ENCODE results near the gene FOSB. TPM values are rescaled to one million over a fixed set of nuclear protein-coding genes. Genes with fewer than 3 reads are reported as not detected.

Gene FOSB
- total and polyA plus RNA-seq, 9 of the 15 experiments (the other 6 are each of a cell fraction or from before 2014, with no cell fraction given), result 0.11 to 2.7 (median 0.73) TPM

GRCh38 chr19:45506246-45506988 lies 38.6 kb downstream of the FOSB start (continued):
- no peak for TF ChIP-seq ZKSCAN8 (CRISPR knock-in tag; IDR thresholded peaks at IDR 0.05)
- TF ChIP-seq POLR2H (tag; IDR thresholded peaks at IDR 0.05; ENCODE audit: low read depth), result no peak
- TF ChIP-seq RFX1 (IDR thresholded peaks at IDR 0.05), result no peak
- TF ChIP-seq COPS2 (conservative IDR thresholded peaks at IDR 0.05), result no peak
- TF ChIP-seq, protein P1, sequence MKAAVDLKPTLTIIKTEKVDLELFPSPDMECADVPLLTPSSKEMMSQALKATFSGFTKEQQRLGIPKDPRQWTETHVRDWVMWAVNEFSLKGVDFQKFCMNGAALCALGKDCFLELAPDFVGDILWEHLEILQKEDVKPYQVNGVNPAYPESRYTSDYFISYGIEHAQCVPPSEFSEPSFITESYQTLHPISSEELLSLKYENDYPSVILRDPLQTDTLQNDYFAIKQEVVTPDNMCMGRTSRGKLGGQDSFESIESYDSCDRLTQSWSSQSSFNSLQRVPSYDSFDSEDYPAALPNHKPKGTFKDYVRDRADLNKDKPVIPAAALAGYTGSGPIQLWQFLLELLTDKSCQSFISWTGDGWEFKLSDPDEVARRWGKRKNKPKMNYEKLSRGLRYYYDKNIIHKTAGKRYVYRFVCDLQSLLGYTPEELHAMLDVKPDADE (conservative IDR thresholded peaks at IDR 0.05; ENCODE audit: control insufficient read depth, low read depth, low read length), result peak; percentile 71; the same call in 1 of the 2 replicates
- no peak for TF ChIP-seq ZBTB8A (IDR thresholded peaks at IDR 0.05; ENCODE audit: partially characterized antibody)
- no peak for TF ChIP-seq ZNF232 (CRISPR knock-in tag; IDR thresholded peaks at IDR 0.05)
- no peak for TF ChIP-seq BDP1 (IDR thresholded peaks at IDR 0.05; ENCODE audit: insufficient read depth, insufficient read length)
- no peak for TF ChIP-seq SNIP1 (IDR thresholded peaks at IDR 0.05; ENCODE audit: low read depth)
- TF ChIP-seq TAL1 (IDR thresholded peaks at IDR 0.05), result no peak
- TF ChIP-seq OTX1 (CRISPR knock-in tag; IDR thresholded peaks at IDR 0.05), result no peak
- TF ChIP-seq ZNF347 (CRISPR knock-in tag; IDR thresholded peaks at IDR 0.05; ENCODE audit: low read depth), result no peak
- TF ChIP-seq POLR2AphosphoS2 (IDR thresholded peaks at IDR 0.05; ENCODE audit: low read length), result no peak
- peak; percentile 16; the same call in 1 of the 2 replicates for TF ChIP-seq FOXM1 (IDR thresholded peaks at IDR 0.05; ENCODE audit: low read depth)
- no peak for TF ChIP-seq FOXM1 (CRISPR knock-in tag; IDR thresholded peaks at IDR 0.05; ENCODE audit: low read depth)
- no peak for TF ChIP-seq ZNF3 (CRISPR knock-in tag; IDR thresholded peaks at IDR 0.05)
- peak; percentile 15; the same call in 1 of the 2 replicates for TF ChIP-seq CBFA2T3 (IDR thresholded peaks at IDR 0.05)
- no peak for TF ChIP-seq SRSF1 (IDR thresholded peaks at IDR 0.05; ENCODE audit: low read depth, low read length)
- TF ChIP-seq NCOR1 (IDR thresholded peaks at IDR 0.05), result peak; percentile 51
- TF ChIP-seq DDX20 (tag; IDR thresholded peaks at IDR 0.05; ENCODE audit: low read depth), result no peak
- no peak for TF ChIP-seq FOXO4 (CRISPR knock-in tag; IDR thresholded peaks at IDR 0.05)
- TF ChIP-seq HDAC8 (tag; IDR thresholded peaks at IDR 0.05), result no peak
- TF ChIP-seq JUN (IDR thresholded peaks at IDR 0.05; ENCODE audit: borderline replicate concordance, low read depth, low read length), result peak; percentile 74
- TF ChIP-seq JUN (CRISPR knock-in tag; IDR thresholded peaks at IDR 0.05; ENCODE audit: borderline replicate concordance), result no peak; the same call in 1 of the 2 replicates
- TF ChIP-seq, protein P2, sequence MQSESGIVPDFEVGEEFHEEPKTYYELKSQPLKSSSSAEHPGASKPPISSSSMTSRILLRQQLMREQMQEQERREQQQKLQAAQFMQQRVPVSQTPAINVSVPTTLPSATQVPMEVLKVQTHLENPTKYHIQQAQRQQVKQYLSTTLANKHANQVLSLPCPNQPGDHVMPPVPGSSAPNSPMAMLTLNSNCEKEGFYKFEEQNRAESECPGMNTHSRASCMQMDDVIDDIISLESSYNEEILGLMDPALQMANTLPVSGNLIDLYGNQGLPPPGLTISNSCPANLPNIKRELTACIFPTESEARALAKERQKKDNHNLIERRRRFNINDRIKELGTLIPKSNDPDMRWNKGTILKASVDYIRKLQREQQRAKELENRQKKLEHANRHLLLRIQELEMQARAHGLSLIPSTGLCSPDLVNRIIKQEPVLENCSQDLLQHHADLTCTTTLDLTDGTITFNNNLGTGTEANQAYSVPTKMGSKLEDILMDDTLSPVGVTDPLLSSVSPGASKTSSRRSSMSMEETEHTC (IDR thresholded peaks at IDR 0.05), result 0 out of 2 replicates have a peak, but pooled peaks have one; percentile 6
- peak; percentile 89 for TF ChIP-seq POLR2G (IDR thresholded peaks at IDR 0.05; ENCODE audit: low read depth, low read length)
- TF ChIP-seq SLC30A9 (CRISPR knock-in tag; IDR thresholded peaks at IDR 0.05), result no peak
- peak; percentile 85 for TF ChIP-seq POLR2A (conservative IDR thresholded peaks at IDR 0.05)
